ENCODE measurements around the gene FAM149A.

The FAM149A gene

GRCh38 chr4:186188107-186188506 is 83.6 kb downstream of the FAM149A start:
- no peak for TF ChIP-seq CTCF (IDR thresholded peaks at IDR 0.05; ENCODE audit: low read length)
- TF ChIP-seq EZH2phosphoT487 (IDR thresholded peaks at IDR 0.05; ENCODE audit: low read length) = no peak
- TF ChIP-seq EZH2 (optimal IDR thresholded peaks at IDR 0.05; ENCODE audit: low read depth, low read length) = no peak
- no peaks in the 10 kb centered on the region for H3K79me2 ChIP-seq (ENCODE audit: low read length)
- no peaks in the 10 kb centered on the region for H3K27me3 ChIP-seq (replicated peaks; ENCODE audit: insufficient read depth, low read length)
- no peaks in the 10 kb centered on the region for H3K36me3 ChIP-seq (replicated peaks; ENCODE audit: insufficient read depth, low read length)
- no peak overlapping the region for H3K9ac ChIP-seq (ENCODE audit: low read length)
- H3F3A ChIP-seq (ENCODE audit: insufficient read depth, low read length) = peaks cover 24% of the 10 kb centered on the region
- H4K20me1 ChIP-seq (ENCODE audit: insufficient read depth, low read length) = no peaks in the 10 kb centered on the region
- H3K27ac ChIP-seq (ENCODE audit: low read length) = no peak overlapping the region
- no peak overlapping the region for H3K4me3 ChIP-seq (ENCODE audit: low read length)
- H3K9me3 ChIP-seq (replicated peaks; ENCODE audit: insufficient read depth, low read length) = no peaks in the 10 kb centered on the region
- no peak overlapping the region for H2AFZ ChIP-seq (ENCODE audit: low read length)
- no peak for DNase-seq
- peaks cover 14% of the 10 kb centered on the region for H3K4me1 ChIP-seq (ENCODE audit: low read length)
- H3K4me2 ChIP-seq (ENCODE audit: low read depth, low read length) = no peak overlapping the region
- H3K9me2 ChIP-seq (replicated peaks; ENCODE audit: insufficient read depth, low read length) = no peaks in the 10 kb centered on the region

- H3K27me3 ChIP-seq (replicated peaks; ENCODE audit: insufficient read depth, low read length) = no peaks in the 10 kb centered on the region
- H3K9me2 ChIP-seq (replicated peaks; ENCODE audit: insufficient read depth, low read length) = no peaks in the 10 kb centered on the region
- peak overlapping the region; percentile 94 for H3K27ac ChIP-seq (ENCODE audit: low read length)
- TF ChIP-seq EZH2phosphoT487 (IDR thresholded peaks at IDR 0.05; ENCODE audit: low read length) (no peak), CTCF (IDR thresholded peaks at IDR 0.05; ENCODE audit: low read length) (no peak), EZH2 (optimal IDR thresholded peaks at IDR 0.05; ENCODE audit: low read depth, low read length) (no peak)
- peak overlapping the region; percentile 88 for H3K9ac ChIP-seq (ENCODE audit: low read length)
- no peaks in the 10 kb centered on the region for H3K79me2 ChIP-seq (ENCODE audit: low read length)
- H3K4me3 ChIP-seq (ENCODE audit: low read length) = peak overlapping the region; percentile 86
- H3K4me2 ChIP-seq (ENCODE audit: low read depth, low read length) = peak overlapping the region; percentile 87
- no peaks in the 10 kb centered on the region for H4K20me1 ChIP-seq (ENCODE audit: insufficient read depth, low read length)
- DNase-seq = no peak
- no peaks in the 10 kb centered on the region for H3K9me3 ChIP-seq (replicated peaks; ENCODE audit: insufficient read depth, low read length)
- H3K4me1 ChIP-seq (ENCODE audit: low read length) = peaks cover 14% of the 10 kb centered on the region
- peaks cover 24% of the 10 kb centered on the region for H3F3A ChIP-seq (ENCODE audit: insufficient read depth, low read length)
- H2AFZ ChIP-seq (ENCODE audit: low read length) = peak overlapping the region; percentile 75
- no peaks in the 10 kb centered on the region for H3K36me3 ChIP-seq (replicated peaks; ENCODE audit: insufficient read depth, low read length)
These were observed 85.2 kb downstream of the FAM149A start for GRCh38 chr4:186189656-186190055.

- no peaks in the 10 kb centered on the region for H3K9me3 ChIP-seq (replicated peaks; ENCODE audit: insufficient read depth, low read length)
- peaks cover 24% of the 10 kb centered on the region for H3F3A ChIP-seq (ENCODE audit: insufficient read depth, low read length)
- no peaks in the 10 kb centered on the region for H3K79me2 ChIP-seq (ENCODE audit: low read length)
- H3K27me3 ChIP-seq (replicated peaks; ENCODE audit: insufficient read depth, low read length) = no peaks in the 10 kb centered on the region
- H3K4me3 ChIP-seq (ENCODE audit: low read length) = peak overlapping the region; percentile 86
- H3K9ac ChIP-seq (ENCODE audit: low read length) = peak overlapping the region; percentile 88
- H3K27ac ChIP-seq (ENCODE audit: low read length) = peak overlapping the region; percentile 94
- TF ChIP-seq CTCF (IDR thresholded peaks at IDR 0.05; ENCODE audit: low read length) (no peak; the same call in 1 of the 2 replicates), EZH2 (optimal IDR thresholded peaks at IDR 0.05; ENCODE audit: low read depth, low read length) (no peak), EZH2phosphoT487 (IDR thresholded peaks at IDR 0.05; ENCODE audit: low read length) (no peak)
- H3K4me1 ChIP-seq (ENCODE audit: low read length) = peaks cover 14% of the 10 kb centered on the region
- peak overlapping the region; percentile 87 for H3K4me2 ChIP-seq (ENCODE audit: low read depth, low read length)
- H4K20me1 ChIP-seq (ENCODE audit: insufficient read depth, low read length) = no peaks in the 10 kb centered on the region
- DNase-seq = peak; percentile 73
- H3K36me3 ChIP-seq (replicated peaks; ENCODE audit: insufficient read depth, low read length) = no peaks in the 10 kb centered on the region
- H2AFZ ChIP-seq (ENCODE audit: low read length) = peak overlapping the region; percentile 75
- H3K9me2 ChIP-seq (replicated peaks; ENCODE audit: insufficient read depth, low read length) = no peaks in the 10 kb centered on the region
These were observed 86.2 kb downstream of the FAM149A start for GRCh38 chr4:186190581-186191199.
